Esophagus squamous epithelium (tissue), 4 donors: ENCODE results near the gene GUSB.

Source experiments
- CTCF ChIP-seq, 6 experiments: fragments of 450-650 bp in 4 of 6; fragments of 200-600 bp in 2 of 6; sonication (generic) in 2 of 6; IDR thresholded peaks; one replicate each; pipeline ENCODE4 v1.5.1; 2016 to 2019; ENCODE audit warnings: antibody characterized with exemption in 6 of 6, mild to moderate bottlenecking in 4 of 6, moderate library complexity in 4 of 6
- POLR2A ChIP-seq, 4 donors: fragments of 450-650 bp; IDR thresholded peaks; one replicate each; pipeline ENCODE4 v1.6.1; 2017; ENCODE audit warnings: antibody characterized with exemption in 4 of 4, mild to moderate bottlenecking in 4 of 4, moderate library complexity in 3 of 4

- TF ChIP-seq CTCF (IDR thresholded peaks at IDR 0.05) (no peak), POLR2A (IDR thresholded peaks at IDR 0.05) (no peak)
These were observed 28.9 kb downstream of the GUSB start for GRCh38 chr7:65953001-65953720.
